GM19025 (cell line): Measurements from ENCODE around the gene CXCL12.

Experiments
- ATAC-seq: cut with Tn5 transposase; IDR thresholded peaks from one replicate; pipeline ENCODE4 v1.9.1; 2021; ENCODE audit warnings: mild to moderate bottlenecking, low read depth, moderate library complexity; ENCODE audit not compliant: unreplicated experiment

The CXCL12 gene

GRCh38 chr10:44366941-44367630, 17.8 kb downstream of the CXCL12 start:
- ATAC-seq = no peak

GRCh38 chr10:44364566-44364965, 20.3 kb downstream of the CXCL12 start:
- ATAC-seq = no peak

GRCh38 chr10:44363716-44364115, 21.2 kb downstream of the CXCL12 start:
- no peak for ATAC-seq

GRCh38 chr10:44362866-44363711, 21.8 kb downstream of the CXCL12 start:
- no peak for ATAC-seq

- ATAC-seq = no peak
Observed at GRCh38 chr10:44361109-44361508, 23.8 kb downstream of the CXCL12 start.

GRCh38 chr10:44358080-44358771, 26.7 kb downstream of the CXCL12 start:
- no peak for ATAC-seq

- no peak for ATAC-seq
Observed at GRCh38 chr10:44357023-44357540, 27.8 kb downstream of the CXCL12 start.

- no peak for ATAC-seq
Observed at GRCh38 chr10:44356139-44357022, 28.5 kb downstream of the CXCL12 start.

- ATAC-seq = no peak
Observed at GRCh38 chr10:44355630-44356029, 29.3 kb downstream of the CXCL12 start.

GRCh38 chr10:44354771-44355170, 30.1 kb downstream of the CXCL12 start:
- ATAC-seq = no peak

- ATAC-seq = no peak
Observed at GRCh38 chr10:44353721-44354120, 31.2 kb downstream of the CXCL12 start.

GRCh38 chr10:44353128-44353390, 31.8 kb downstream of the CXCL12 start:
- no peak for ATAC-seq

GRCh38 chr10:44352316-44353127, 32.4 kb downstream of the CXCL12 start:
- no peak for ATAC-seq

- no peak for ATAC-seq
Observed at GRCh38 chr10:44348496-44348895, 36.4 kb downstream of the CXCL12 start.

GRCh38 chr10:44347609-44348400, 37.1 kb downstream of the CXCL12 start:
- ATAC-seq = no peak

- ATAC-seq = no peak
Observed at GRCh38 chr10:44344727-44345126, 40.2 kb downstream of the CXCL12 start.

- no peak for ATAC-seq
Observed at GRCh38 chr10:44343843-44344242, 41.1 kb downstream of the CXCL12 start.

GRCh38 chr10:44341886-44342285, 43.0 kb downstream of the CXCL12 start:
- ATAC-seq = no peak

- no peak for ATAC-seq
Observed at GRCh38 chr10:44340557-44340956, 44.3 kb downstream of the CXCL12 start.
